OCI-LY1 (cell line): ENCODE measurements around the gene ZNF683.

Source experiments
- H2AFZ ChIP-seq: fragments of 200-600 bp; sonication (generic), shearing (Covaris generic); 2 replicates; pipeline ENCODE4 v1.6.0; 2014; ENCODE audit warnings: antibody characterized with exemption, mild to moderate bottlenecking, low read length
- H3F3A ChIP-seq: fragments of 200-600 bp; sonication (generic), shearing (Covaris generic); 2 replicates; pipeline ENCODE4 v1.6.0; 2014; ENCODE audit warnings: mild to moderate bottlenecking, antibody characterized with exemption, low read length, moderate library complexity; ENCODE audit not compliant: insufficient read depth
- H3K27ac ChIP-seq: fragments of 200-600 bp; sonication (generic); 2 replicates; pipeline ENCODE4 v1.5.1; 2014; ENCODE audit warnings: low read length, mixed run types, mild to moderate bottlenecking, low read depth; ENCODE audit not compliant: poor library complexity, severe bottlenecking
- H3K27me3 ChIP-seq: fragments of 200-600 bp; sonication (generic); 2 replicates; pipeline ENCODE4 v1.6.0; 2014; ENCODE audit warnings: antibody characterized with exemption, mild to moderate bottlenecking, low read length, moderate library complexity; ENCODE audit not compliant: insufficient read depth
- H3K36me3 ChIP-seq: fragments of 200-600 bp; sonication (generic); 2 replicates; pipeline ENCODE4 v1.6.1; 2014; ENCODE audit warnings: mild to moderate bottlenecking, antibody characterized with exemption, low read length, moderate library complexity, mixed read lengths; ENCODE audit not compliant: insufficient read depth
- H3K4me1 ChIP-seq: fragments of 200-600 bp; sonication (generic); 2 replicates; pipeline ENCODE4 v1.5.1; 2014; ENCODE audit warnings: mild to moderate bottlenecking, low read length, moderate library complexity; ENCODE audit not compliant: insufficient read depth, severe bottlenecking
- H3K4me2 ChIP-seq: fragments of 200-600 bp; sonication (generic), shearing (Covaris generic); 2 replicates; pipeline ENCODE4 v1.6.1; 2014; ENCODE audit warnings: low read length
- H3K4me3 ChIP-seq: fragments of 200-600 bp; sonication (generic); 2 replicates; pipeline ENCODE4 v1.5.1; 2014; ENCODE audit warnings: low read length, low read depth, mild to moderate bottlenecking, mixed read lengths; ENCODE audit not compliant: poor library complexity, severe bottlenecking
- H3K79me2 ChIP-seq: fragments of 200-600 bp; shearing (Covaris generic); 2 replicates; pipeline ENCODE4 v1.6.1; 2016; ENCODE audit warnings: mixed run types, low read length, mixed read lengths; ENCODE audit not compliant: insufficient read depth
- H3K9ac ChIP-seq: fragments of 200-600 bp; sonication (generic), shearing (Covaris generic); 2 replicates; pipeline ENCODE4 v1.6.1; 2014; ENCODE audit warnings: mild to moderate bottlenecking, low read length, mixed read lengths
- H3K9me2 ChIP-seq: fragments of 200-600 bp; sonication (generic), shearing (Covaris generic); 2 replicates; pipeline ENCODE4 v1.6.1; 2014; ENCODE audit warnings: low read depth, mild to moderate bottlenecking, low read length, mixed read lengths
- H3K9me3 ChIP-seq: fragments of 200-600 bp; shearing (Covaris generic); 2 replicates; pipeline ENCODE4 v1.6.1; 2014; ENCODE audit warnings: low read length, mixed read lengths
- H4K20me1 ChIP-seq: fragments of 200-600 bp; sonication (generic), shearing (Covaris generic); 2 replicates; pipeline ENCODE4 v1.6.0; 2016; ENCODE audit warnings: mild to moderate bottlenecking, low read length; ENCODE audit not compliant: insufficient read depth
- CTCF ChIP-seq: fragments of 200-600 bp; sonication (generic), shearing (Covaris generic); IDR thresholded peaks from 2 replicates; pipeline ENCODE4 v1.5.1; 2017; ENCODE audit warnings: mild to moderate bottlenecking, antibody characterized with exemption, low read length, moderate library complexity, mixed read lengths
- EZH2 ChIP-seq: fragments of 200-600 bp; sonication (generic), shearing (Covaris generic); IDR thresholded peaks from 2 replicates; pipeline ENCODE4 v1.8.0; 2017; ENCODE audit warnings: borderline replicate concordance, mixed run types, mild to moderate bottlenecking, antibody characterized with exemption, low read length, moderate library complexity, mixed read lengths

Gene ZNF683

GRCh38 chr1:26410706-26411623 lies 38.4 kb upstream of the ZNF683 start, which contains the start of gene LIN28A:
Gene LIN28A (plus strand): TSS chr1:26410817. CDS start chr1:26410892, 75 bp downstream.
- Histone ChIP-seq H3K4me3 (no peak within 1 kb of the TSS), H3K4me1 (no peaks in the 10 kb centered on the region), H4K20me1 (no peaks in the 10 kb centered on the region), H3K9me3 (no peaks in the 10 kb centered on the region), H3K27ac (no peak within 1 kb of the TSS), H3K79me2 (no peaks in the 10 kb centered on the region), H3K27me3 (no peaks in the 10 kb centered on the region), H3K9ac (no peak within 1 kb of the TSS), H3K4me2 (no peak within 1 kb of the TSS), H3K36me3 (no peaks in the 10 kb centered on the region), H3K9me2 (no peaks in the 10 kb centered on the region), H3F3A (no peaks in the 10 kb centered on the region), H2AFZ (no peak within 1 kb of the TSS)
- TF ChIP-seq EZH2 (no peak), CTCF (no peak)

GRCh38 chr1:26409191-26409807 lies 36.7 kb upstream of the ZNF683 start:
- Histone ChIP-seq H3F3A (no peaks in the 10 kb centered on the region), H3K4me1 (no peaks in the 10 kb centered on the region), H2AFZ (no peak overlapping the region), H3K9me3 (no peaks in the 10 kb centered on the region), H3K9me2 (no peaks in the 10 kb centered on the region), H3K36me3 (no peaks in the 10 kb centered on the region), H3K27ac (no peak overlapping the region), H3K4me2 (no peak overlapping the region), H4K20me1 (no peaks in the 10 kb centered on the region), H3K79me2 (no peaks in the 10 kb centered on the region), H3K4me3 (no peak overlapping the region), H3K9ac (no peak overlapping the region), H3K27me3 (no peaks in the 10 kb centered on the region)
- TF ChIP-seq CTCF (no peak), EZH2 (no peak)

GRCh38 chr1:26408604-26409003 lies 36.1 kb upstream of the ZNF683 start:
- Histone ChIP-seq H4K20me1 (no peaks in the 10 kb centered on the region), H3K4me1 (no peaks in the 10 kb centered on the region), H3K79me2 (no peaks in the 10 kb centered on the region), H3K4me2 (no peak overlapping the region), H3K9me2 (no peaks in the 10 kb centered on the region), H3K27ac (no peak overlapping the region), H3K9me3 (no peaks in the 10 kb centered on the region), H3K36me3 (no peaks in the 10 kb centered on the region), H2AFZ (no peak overlapping the region), H3K4me3 (no peak overlapping the region), H3K27me3 (no peaks in the 10 kb centered on the region), H3K9ac (no peak overlapping the region), H3F3A (no peaks in the 10 kb centered on the region)
- TF ChIP-seq EZH2 (no peak), CTCF (no peak)
